ENCODE results near the gene LIMCH1. TPM values are rescaled to one million over a fixed set of nuclear protein-coding genes. Genes with fewer than 3 reads are reported as not detected.

Gene LIMCH1
- total and polyA plus RNA-seq, 2 of the 8 experiments (the other 6 are each of a cell fraction or from before 2014, with no cell fraction given) = 2.7 to 3.0 TPM

DNA sequence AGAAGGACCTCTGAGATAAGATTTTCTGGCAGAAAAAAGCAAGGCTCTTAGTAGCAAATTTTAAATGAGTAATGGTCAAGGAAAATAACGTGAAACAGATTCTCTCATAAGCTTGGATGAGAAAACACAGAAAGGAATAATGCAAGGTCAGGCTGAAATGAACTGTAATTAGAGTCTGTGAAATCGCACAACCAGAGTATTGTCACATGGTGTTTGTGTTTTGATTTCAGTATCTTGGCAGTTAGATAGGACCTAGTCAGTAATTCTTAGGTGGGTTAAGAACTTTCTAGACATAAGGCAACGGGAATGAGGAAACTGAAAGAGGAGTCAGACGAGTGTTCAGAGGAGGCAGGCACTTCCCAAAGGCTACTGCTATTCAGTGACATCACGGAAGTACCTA is 34.6 kb downstream of the LIMCH1 start:
- no peak overlapping the region for H4K91ac ChIP-seq (replicated peaks; ENCODE audit: insufficient read length, low read length)
- 94% methylated on average over 5 of the region's 5 CpGs; no CpG with 5 or more reads in 1 of the 2 experiments for WGBS, 2 experiments (ENCODE audit: extremely low coverage in 1 of 2, insufficient coverage in 1 of 2, insufficient read length in 1 of 2, insufficient replicate concordance in 2 of 2, low coverage in 1 of 2, low lambda C conversion rate in 2 of 2, missing lambda C conversion rate in 1 of 2)
- H3K4me1 ChIP-seq (replicated peaks in 1 of 4; ENCODE audit: control insufficient read depth in 3 of 4, insufficient read depth in 4 of 4, low read length in 3 of 4) = no peaks in the 10 kb centered on the region
- ChIA-PET CTCF (ENCODE audit: partially characterized antibody) (interaction anchor here (0.5 to 1.5 kb wide), 4 partner anchors 9 to 400 kb away, joined by 3 to 4 read pairs (median 3); no protein-coding TSS in a partner anchor), POLR2A (ENCODE audit: partially characterized antibody) (no interaction called here)
- H3K4ac ChIP-seq (replicated peaks; ENCODE audit: insufficient read length, low read depth, low read length) = no peak overlapping the region
- H4K8ac ChIP-seq (ENCODE audit: extremely low read depth, insufficient read depth, low read length) = no peak overlapping the region
- H3K4me3 ChIP-seq (ENCODE audit: extremely low read depth in 1 of 4, insufficient read depth in 2 of 4, low read depth in 3 of 4, low read length in 4 of 4) = no peak overlapping the region
- no peaks in the 10 kb centered on the region for H3K36me3 ChIP-seq (ENCODE audit: control insufficient read depth in 2 of 4, insufficient read depth in 4 of 4, low read length in 3 of 4)
- H2BK20ac ChIP-seq (ENCODE audit: low read length) = no peak overlapping the region
- H3K18ac ChIP-seq (ENCODE audit: extremely low read depth, low read length) = no peak overlapping the region
- no peak overlapping the region for H3K14ac ChIP-seq (ENCODE audit: insufficient read length)
- H2AFZ ChIP-seq (ENCODE audit: low read length) = no peak overlapping the region
- FAIRE-seq (no peak), DNase-seq (ENCODE audit: low read depth in 1 of 2, low spot score in 2 of 2) (no peak)
- no peak overlapping the region for H2BK12ac ChIP-seq (ENCODE audit: low read depth, low read length)
- TF ChIP-seq SIX5 (IDR thresholded peaks at IDR 0.05; ENCODE audit: low read depth, low read length) = no peak
- no peak for TF ChIP-seq CTBP2 (IDR thresholded peaks at IDR 0.05; ENCODE audit: borderline replicate concordance, insufficient read depth, insufficient read length, low read length)
- no peak for TF ChIP-seq TAF1 (IDR thresholded peaks at IDR 0.05; ENCODE audit: low read depth, low read length)
- no peak for TF ChIP-seq RBBP5 (IDR thresholded peaks at IDR 0.05; ENCODE audit: borderline replicate concordance, low read depth, low read length)
- no peak for TF ChIP-seq RNF2 (IDR thresholded peaks at IDR 0.05; ENCODE audit: borderline replicate concordance, low read depth, low read length, missing control alignments, poor library complexity, severe bottlenecking)
- no peak for TF ChIP-seq KDM1A (IDR thresholded peaks at IDR 0.05; ENCODE audit: borderline replicate concordance, low read length)
- H2AK5ac ChIP-seq (ENCODE audit: low read depth, low read length) = no peak overlapping the region
- H3K23me2 ChIP-seq (ENCODE audit: low read depth, low read length) = no peaks in the 10 kb centered on the region
- H3K9me3 ChIP-seq (ENCODE audit: insufficient read depth in 2 of 2, low read depth in 1 of 2, low read length in 1 of 2) = no peaks in the 10 kb centered on the region
- no peak overlapping the region for H3K9ac ChIP-seq (replicated peaks in 1 of 4; ENCODE audit: extremely low read depth in 1 of 4, low read depth in 3 of 4, low read length in 3 of 4)
- H4K20me1 ChIP-seq (replicated peaks in 1 of 2; ENCODE audit: control insufficient read depth in 1 of 2, insufficient read depth in 2 of 2, low read length in 2 of 2) = no peaks in the 10 kb centered on the region
- H3K4me2 ChIP-seq (ENCODE audit: insufficient read depth in 1 of 2, low read depth in 2 of 2, low read length in 2 of 2) = no peak overlapping the region
- no peak overlapping the region for H2BK120ac ChIP-seq (replicated peaks; ENCODE audit: low read depth, low read length)
- no peaks in the 10 kb centered on the region for H3K27me3 ChIP-seq (replicated peaks in 1 of 4; ENCODE audit: control insufficient read depth in 3 of 4, extremely low read depth in 1 of 4, insufficient read depth in 3 of 4, low read length in 3 of 4)
- no peaks in the 10 kb centered on the region for H3K79me2 ChIP-seq (ENCODE audit: control insufficient read depth in 1 of 2, insufficient read depth in 2 of 2, low read length in 2 of 2)
- H4K5ac ChIP-seq (ENCODE audit: insufficient read length, low read depth, low read length) = no peak overlapping the region
- H2BK5ac ChIP-seq (ENCODE audit: low read depth, low read length) = no peak overlapping the region
- no peaks in the 10 kb centered on the region for H3K79me1 ChIP-seq (ENCODE audit: low read depth, low read length)
- no peak overlapping the region for H3K56ac ChIP-seq (replicated peaks; ENCODE audit: insufficient read length, low read depth, low read length)
- H2BK15ac ChIP-seq (ENCODE audit: low read length) = no peak overlapping the region
- H3K27ac ChIP-seq (ENCODE audit: low read depth, low read length) = no peak overlapping the region
- H3K23ac ChIP-seq (ENCODE audit: insufficient read length) = no peak overlapping the region
